Activated CD4-positive, alpha-beta memory T cell treated with anti-CD3 and anti-CD28 coated beads for 36 hours (primary cell): ENCODE measurements around the gene CD53. TPM values are rescaled to one million over a fixed set of nuclear protein-coding genes. Genes with fewer than 3 reads are reported as not detected.
A peak's percentile ranks its signal among the peaks of the same experiment; 100 is the strongest.
"Not testable (repeated sequence)": the region's sequence is repeated elsewhere in the genome, so short reads cannot be mapped to it uniquely, and the experiment has no call there.

Source experiments
- CTCF ChIA-PET: fragments of 350-600 bp; sonication (Branson Sonifier 250); formaldehyde crosslinking; loops from one replicate; lab custom pipeline; 2021; ENCODE audit warnings: antibody characterized with exemption, inconsistent platforms; lab: Charles Lee
- POLR2A ChIA-PET: fragments of 350-600 bp; sonication (Branson Sonifier 250); formaldehyde crosslinking; loops from one replicate; lab custom pipeline; 2021; ENCODE audit warnings: antibody characterized with exemption; lab: Charles Lee
- DNase-seq: peaks from one replicate; pipeline ENCODE4 v3.0.0-alpha.2; 2020
- H3K27ac Mint-ChIP-seq: one replicate; pipeline ENCODE4 v1.8.0; 2021; ENCODE audit warnings: mixed read lengths
- H3K27me3 Mint-ChIP-seq: one replicate; pipeline ENCODE4 v1.8.0; 2021; ENCODE audit warnings: mixed read lengths
- H3K36me3 Mint-ChIP-seq: one replicate; pipeline ENCODE4 v1.8.0; 2021; ENCODE audit warnings: mixed read lengths
- H3K4me1 Mint-ChIP-seq: one replicate; pipeline ENCODE4 v1.8.0; 2021; ENCODE audit warnings: low read depth, mixed read lengths
- H3K4me3 Mint-ChIP-seq: one replicate; pipeline ENCODE4 v1.8.0; 2021; ENCODE audit warnings: mild to moderate bottlenecking, mixed read lengths
- H3K9me3 Mint-ChIP-seq: one replicate; pipeline ENCODE4 v1.8.0; 2021; ENCODE audit warnings: mixed read lengths
- intact Hi-C: fragments of 100-400 bp; cut with micrococcal nuclease; formaldehyde crosslinking; loops from one replicate; pipeline ENCODE4 v1.15.1; 2023
- total RNA-seq, 2 experiments: library from RNA; stranded (reverse); gene quantifications; one replicate each; pipeline ENCODE4 v1.2.3, GENCODE V29; 2021

Gene CD53
- total RNA-seq, 2 experiments from 2014 or later = 240 to 246 TPM

DNA sequence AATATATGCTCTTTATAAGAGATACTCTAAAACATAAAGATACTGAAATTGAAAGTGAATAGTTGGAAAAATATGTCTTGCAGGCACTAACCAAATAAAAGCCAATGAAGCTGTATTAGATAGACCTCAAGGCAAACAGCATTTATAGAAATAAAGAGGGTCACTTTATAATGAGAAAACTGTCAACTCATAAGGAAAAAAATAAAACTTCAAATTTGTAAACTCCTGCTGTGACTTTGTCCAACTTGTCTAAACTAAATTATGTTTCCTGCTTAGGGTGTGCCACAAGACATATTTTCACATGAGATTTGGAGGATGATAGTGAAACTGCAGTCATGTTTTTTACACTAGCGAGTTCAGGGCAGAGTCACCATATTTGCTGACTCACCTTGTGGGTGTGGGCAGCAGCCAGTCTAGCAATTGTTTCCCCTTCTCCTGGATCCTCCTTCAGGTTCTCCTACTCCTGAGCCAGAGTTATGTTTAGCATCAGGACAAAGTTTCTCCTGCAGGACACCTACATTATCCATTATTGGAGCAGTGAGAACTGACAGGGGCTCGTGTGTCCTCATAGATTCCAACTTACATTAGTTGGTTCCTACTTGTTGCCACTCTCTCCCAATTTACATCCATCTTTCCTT is 43.8 kb downstream of the CD53 start:
- ChIA-PET POLR2A (no interaction called here), CTCF (interaction anchor here (0.6 kb wide), 1 partner anchor 113 kb away, joined by 3 read pairs; no protein-coding TSS in a partner anchor)
- Mint-ChIP-seq H3K9me3 (peaks cover 31% of the 10 kb centered on the region), H3K27me3 (no peaks in the 10 kb centered on the region), H3K27ac (no peak overlapping the region), H3K36me3 (no peaks in the 10 kb centered on the region), H3K4me3 (no peak overlapping the region), H3K4me1 (peaks cover 15% of the 10 kb centered on the region)
- intact Hi-C loops = loop anchor here (5.0 kb wide), 1 partner anchor 46 kb away; the partner anchor contains the start of gene LRIF1
- DNase-seq = peak; percentile 54

- CTCF ChIA-PET = no interaction called here
- peaks cover 23% of the 10 kb centered on the region for H3K9me3 Mint-ChIP-seq
- H3K36me3 Mint-ChIP-seq = no peaks in the 10 kb centered on the region
- intact Hi-C loops = loop anchor here (5.0 kb wide), 1 partner anchor 44 kb away; the partner anchor contains the start of gene LRIF1
- no peak overlapping the region for H3K27ac Mint-ChIP-seq
- H3K4me3 Mint-ChIP-seq = no peak overlapping the region
- H3K4me1 Mint-ChIP-seq = peaks cover 15% of the 10 kb centered on the region
- no peak for DNase-seq
- H3K27me3 Mint-ChIP-seq = no peaks in the 10 kb centered on the region
- POLR2A ChIA-PET = no interaction called here
Measured at GRCh38 chr1:110918016-110918415, 45.1 kb downstream of the CD53 start.

GRCh38 chr1:110921953-110922352 is 49.0 kb downstream of the CD53 start:
- H3K4me1 Mint-ChIP-seq = peaks cover 3% of the 10 kb centered on the region
- intact Hi-C loops = no loop called here
- H3K9me3 Mint-ChIP-seq = peaks cover 8% of the 10 kb centered on the region
- H3K4me3 Mint-ChIP-seq = no peak overlapping the region
- CTCF ChIA-PET = no interaction called here
- H3K27ac Mint-ChIP-seq = no peak overlapping the region
- peaks cover 2% of the 10 kb centered on the region for H3K36me3 Mint-ChIP-seq
- no peak for DNase-seq
- POLR2A ChIA-PET = no interaction called here
- H3K27me3 Mint-ChIP-seq = no peaks in the 10 kb centered on the region

DNA sequence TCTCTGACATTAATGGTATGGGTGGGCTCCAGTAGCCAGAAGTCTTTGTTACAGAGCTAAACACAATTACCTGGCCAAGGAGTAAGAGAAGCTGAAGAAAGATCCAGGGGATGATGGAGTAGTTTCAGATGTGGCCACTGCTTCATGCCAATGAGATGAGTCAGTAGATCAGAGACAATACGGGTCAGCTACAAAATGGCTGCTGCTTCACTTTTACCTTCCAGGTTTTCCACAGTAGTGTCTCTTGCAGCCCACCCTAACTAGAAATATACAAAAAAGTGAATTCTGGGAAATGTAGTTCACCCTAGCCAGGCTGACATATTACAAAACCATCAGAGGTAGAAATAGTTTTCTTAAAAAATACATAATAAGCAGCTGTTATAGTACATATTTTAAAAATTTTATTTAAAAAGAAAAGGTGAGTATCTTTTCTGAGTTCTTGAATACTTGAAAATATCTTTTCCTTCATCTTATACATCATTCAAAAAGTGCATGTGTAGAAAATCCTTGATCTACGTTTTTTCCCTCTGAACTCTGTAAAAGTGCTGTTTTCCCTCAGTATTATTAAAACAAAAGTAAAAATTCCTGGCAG is 54.6 kb downstream of the CD53 start:
- H3K4me3 Mint-ChIP-seq = no peak overlapping the region
- CTCF ChIA-PET = interaction anchor here (0.7 to 1.5 kb wide), 2 partner anchors 60 to 65 kb away, joined by 3 to 4 read pairs; no protein-coding TSS in a partner anchor

GRCh38 chr1:110928191-110928590 is 55.2 kb downstream of the CD53 start:
- no peak overlapping the region for H3K4me3 Mint-ChIP-seq
- H3K9me3 Mint-ChIP-seq = peaks cover 26% of the 10 kb centered on the region
- no peak for DNase-seq
- H3K4me1 Mint-ChIP-seq = no peaks in the 10 kb centered on the region
- no peak overlapping the region for H3K27ac Mint-ChIP-seq
- no peaks in the 10 kb centered on the region for H3K27me3 Mint-ChIP-seq
- CTCF ChIA-PET = interaction anchor here (1.5 kb wide), 1 partner anchor 64 kb away, joined by 4 read pairs; no protein-coding TSS in a partner anchor
- H3K36me3 Mint-ChIP-seq = peaks cover 4% of the 10 kb centered on the region
- intact Hi-C loops = no loop called here
- POLR2A ChIA-PET = no interaction called here

More for the DNA sequence above, 54.6 kb downstream of the CD53 start:
- H3K9me3 Mint-ChIP-seq = peaks cover 26% of the 10 kb centered on the region
- no peaks in the 10 kb centered on the region for H3K4me1 Mint-ChIP-seq
- H3K27ac Mint-ChIP-seq = no peak overlapping the region
- intact Hi-C loops = no loop called here
- POLR2A ChIA-PET = no interaction called here
- H3K27me3 Mint-ChIP-seq = no peaks in the 10 kb centered on the region
- DNase-seq = no peak
- H3K36me3 Mint-ChIP-seq = peaks cover 4% of the 10 kb centered on the region

- H3K36me3 Mint-ChIP-seq = peaks cover 4% of the 10 kb centered on the region
- no peak overlapping the region for H3K4me3 Mint-ChIP-seq
- H3K27me3 Mint-ChIP-seq = no peaks in the 10 kb centered on the region
- H3K9me3 Mint-ChIP-seq = peaks cover 26% of the 10 kb centered on the region
- no peak overlapping the region for H3K27ac Mint-ChIP-seq
- POLR2A ChIA-PET = no interaction called here
- CTCF ChIA-PET = no interaction called here
- H3K4me1 Mint-ChIP-seq = no peaks in the 10 kb centered on the region
- intact Hi-C loops = no loop called here
- no peak for DNase-seq
Measured at GRCh38 chr1:110928904-110929303, 56.0 kb downstream of the CD53 start.

GRCh38 chr1:110931097-110931496 is 58.1 kb downstream of the CD53 start:
- DNase-seq, H3K27me3 Mint-ChIP-seq, intact Hi-C loops, H3K27ac Mint-ChIP-seq, H3K4me3 Mint-ChIP-seq, H3K4me1 Mint-ChIP-seq, CTCF ChIA-PET, H3K36me3 Mint-ChIP-seq, POLR2A ChIA-PET: not testable (repeated sequence)
- H3K9me3 Mint-ChIP-seq = peaks cover 36% of the 10 kb centered on the region

DNA sequence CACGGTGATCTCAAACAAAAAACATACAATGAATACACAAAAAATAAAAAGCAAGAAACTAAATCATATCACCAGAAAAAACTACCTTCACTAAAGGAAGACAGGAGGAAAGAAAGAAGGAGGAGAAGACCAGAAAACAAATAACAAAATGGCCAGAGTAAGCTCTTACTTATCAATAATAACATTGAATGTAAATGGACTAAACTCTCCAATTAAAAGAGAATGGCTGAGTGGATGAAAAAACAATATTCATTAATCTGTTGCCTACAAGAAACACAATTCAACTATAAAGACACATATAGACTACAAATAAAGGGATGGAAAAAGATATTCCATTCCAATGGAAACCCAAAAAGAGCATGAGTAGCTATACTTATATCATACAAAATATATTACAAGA is 63.6 kb downstream of the CD53 start:
- H3K4me1 Mint-ChIP-seq = no peaks in the 10 kb centered on the region
- ChIA-PET CTCF (no interaction called here), POLR2A (no interaction called here)
- no peak overlapping the region for H3K4me3 Mint-ChIP-seq
- no peak overlapping the region for H3K27ac Mint-ChIP-seq
- peaks cover 50% of the 10 kb centered on the region for H3K9me3 Mint-ChIP-seq
- H3K36me3 Mint-ChIP-seq = peaks cover 11% of the 10 kb centered on the region
- intact Hi-C loops = no loop called here
- H3K27me3 Mint-ChIP-seq = no peaks in the 10 kb centered on the region
- no peak for DNase-seq

- intact Hi-C loops = no loop called here
- POLR2A ChIA-PET = no interaction called here
- peaks cover 2% of the 10 kb centered on the region for H3K4me1 Mint-ChIP-seq
Measured at GRCh38 chr1:110944806-110945205, 71.9 kb downstream of the CD53 start.

GRCh38 chr1:110945626-110946025 is 72.7 kb downstream of the CD53 start:
- intact Hi-C loops = no loop called here
- Mint-ChIP-seq H3K4me3 (no peak overlapping the region), H3K9me3 (peaks cover 3% of the 10 kb centered on the region), H3K36me3 (peaks cover 32% of the 10 kb centered on the region), H3K27me3 (no peaks in the 10 kb centered on the region), H3K4me1 (peaks cover 2% of the 10 kb centered on the region), H3K27ac (no peak overlapping the region)
- no peak for DNase-seq
- ChIA-PET CTCF (no interaction called here), POLR2A (no interaction called here)

More at GRCh38 chr1:110944806-110945205, 71.9 kb downstream of the CD53 start:
- no peak overlapping the region for H3K27ac Mint-ChIP-seq
- H3K4me3 Mint-ChIP-seq = no peak overlapping the region
- peaks cover 24% of the 10 kb centered on the region for H3K36me3 Mint-ChIP-seq
- CTCF ChIA-PET = interaction anchor here (0.7 kb wide), 1 partner anchor 124 kb away, joined by 3 read pairs; no protein-coding TSS in a partner anchor
- no peaks in the 10 kb centered on the region for H3K27me3 Mint-ChIP-seq
- peaks cover 5% of the 10 kb centered on the region for H3K9me3 Mint-ChIP-seq
- DNase-seq = no peak

DNA sequence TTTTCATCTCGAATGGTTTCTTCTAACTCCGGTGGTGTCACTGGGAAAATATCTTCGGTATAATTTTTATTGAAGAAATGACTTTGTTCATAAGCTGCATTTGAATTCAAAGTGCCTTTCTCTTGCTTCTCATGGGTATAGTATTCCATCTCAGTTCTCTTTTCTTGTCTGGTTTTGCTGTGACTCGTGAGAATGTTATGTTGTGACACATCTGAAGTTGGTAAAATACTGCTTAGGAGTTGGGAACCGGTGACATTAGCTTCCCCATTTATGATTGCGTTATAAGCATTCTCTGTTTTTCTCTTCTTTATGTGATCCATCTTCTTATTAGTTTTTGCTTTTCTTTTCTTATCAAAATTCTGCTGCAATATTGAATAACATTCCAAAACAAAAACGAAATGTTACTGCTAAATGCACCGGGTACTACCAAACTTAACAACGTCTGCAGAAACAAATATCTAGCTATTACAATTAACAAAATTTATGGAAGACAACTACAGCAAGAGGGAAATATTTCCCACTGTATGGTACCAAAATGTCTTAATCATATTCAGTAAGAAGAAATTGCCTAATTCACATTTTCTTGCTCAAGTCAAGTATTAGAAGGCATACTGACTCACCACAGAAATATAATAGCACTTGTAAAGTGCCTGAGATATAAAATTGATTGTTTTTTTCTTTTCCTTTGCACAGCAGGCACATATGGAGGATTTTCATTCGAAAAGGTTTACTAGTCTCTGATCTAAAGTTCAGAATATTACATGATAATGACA is 75.3 kb downstream of the CD53 start:
- H3K27ac Mint-ChIP-seq = no peak overlapping the region
- no peak for DNase-seq
- no peaks in the 10 kb centered on the region for H3K27me3 Mint-ChIP-seq
- no peak overlapping the region for H3K4me3 Mint-ChIP-seq
- peaks cover 2% of the 10 kb centered on the region for H3K4me1 Mint-ChIP-seq
- H3K9me3 Mint-ChIP-seq = peaks cover 9% of the 10 kb centered on the region
- H3K36me3 Mint-ChIP-seq = peaks cover 53% of the 10 kb centered on the region
- POLR2A ChIA-PET = no interaction called here
- intact Hi-C loops = no loop called here
- CTCF ChIA-PET = interaction anchor here (0.7 to 1.3 kb wide), 2 partner anchors 119 to 476 kb away, joined by 3 to 4 read pairs; no protein-coding TSS in a partner anchor
